NCI-H1436 (cell line): ENCODE data around the gene GRID1.

Experiments
- DNase-seq: peaks from one replicate; lab custom pipeline; 2025; lab: John Stamatoyannopoulos, UW

Gene GRID1

DNA sequence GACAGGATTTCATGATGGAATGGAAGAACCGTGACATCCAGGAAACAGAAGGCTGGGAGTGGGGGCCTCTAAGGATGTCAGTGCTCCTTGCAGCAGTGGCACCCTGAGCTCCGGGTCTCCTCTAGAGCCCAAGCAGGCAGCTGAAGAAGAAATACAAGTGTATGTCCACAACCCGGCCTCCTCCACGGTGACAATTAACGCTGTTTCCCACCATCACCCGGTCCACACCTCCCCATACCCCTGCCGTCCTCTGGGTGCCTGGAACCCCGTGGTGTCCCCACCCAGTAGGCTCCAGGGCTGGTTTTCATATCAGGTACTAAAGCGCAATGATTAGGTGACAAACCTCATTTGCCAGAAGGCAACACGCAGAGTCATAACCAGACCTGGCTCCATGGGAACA, 30.3 kb downstream of the GRID1 start:
- no peak for DNase-seq

DNA sequence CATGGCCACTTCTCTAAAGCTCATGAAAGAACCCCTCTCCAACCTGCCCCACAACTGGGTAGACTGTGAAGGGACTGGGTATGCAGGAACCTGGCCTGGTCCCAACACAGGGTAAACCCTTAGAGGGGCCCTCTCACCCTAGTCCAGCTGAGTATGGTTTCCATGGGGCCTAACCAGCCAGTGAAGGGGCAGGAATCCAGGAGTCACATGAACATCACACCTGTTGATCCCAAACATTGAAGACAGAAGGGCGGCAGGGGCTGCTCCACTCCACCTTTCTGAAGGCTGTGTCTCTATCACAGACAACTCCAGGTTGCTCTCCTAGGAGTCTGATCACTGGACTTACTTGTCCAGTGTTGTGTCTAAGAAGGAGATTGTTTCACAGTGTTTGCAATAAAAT, 30.8 kb downstream of the GRID1 start:
- no peak for DNase-seq

DNA sequence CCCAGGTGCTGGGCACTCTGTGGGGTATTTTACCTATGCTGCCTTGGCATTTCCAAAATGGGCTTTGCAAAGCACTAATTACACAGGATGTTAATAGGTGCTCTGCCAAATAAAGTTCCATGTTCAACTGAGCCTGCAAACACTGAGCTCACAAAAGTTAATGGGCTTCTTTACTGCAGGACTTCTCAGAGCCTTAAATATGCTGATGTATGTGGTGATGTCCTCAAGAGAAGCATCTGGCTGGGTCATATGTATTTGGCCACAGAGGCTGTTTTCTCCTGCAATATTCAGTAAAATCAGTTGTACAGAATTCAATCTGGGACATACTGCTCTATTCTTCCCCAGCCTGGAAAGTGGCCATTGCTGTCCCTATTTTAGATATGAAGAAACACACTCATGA, 31.3 kb downstream of the GRID1 start:
- DNase-seq: no peak

DNA sequence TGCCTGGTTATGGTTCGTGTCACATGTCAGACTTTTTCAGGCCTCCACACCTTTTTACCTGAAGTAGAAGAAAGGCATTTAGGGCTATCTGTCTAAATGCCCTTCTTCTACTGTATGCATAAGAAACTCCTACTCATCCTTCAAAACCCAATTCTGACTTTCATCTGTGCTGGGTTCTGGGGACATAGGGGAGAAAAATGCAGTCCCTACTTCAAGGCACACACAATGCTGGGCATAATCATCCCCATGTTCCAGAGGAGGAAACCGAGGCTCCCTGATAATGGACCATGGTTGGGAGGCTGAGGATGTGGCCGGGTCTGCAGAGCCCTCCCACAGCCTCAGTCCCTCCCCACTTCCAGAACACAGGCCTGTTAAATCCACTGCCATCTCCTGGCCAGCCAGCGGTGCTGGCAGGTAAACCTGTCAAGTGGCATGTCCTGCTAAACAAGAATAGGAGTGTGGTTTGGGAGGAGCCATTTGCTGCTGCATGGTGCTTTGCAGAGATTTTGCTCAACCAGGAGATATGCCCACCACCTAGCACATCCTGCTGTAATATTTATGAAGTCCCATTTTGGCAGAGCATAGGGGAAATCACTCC, 32.0 kb downstream of the GRID1 start:
- DNase-seq: peak; percentile 70

DNA sequence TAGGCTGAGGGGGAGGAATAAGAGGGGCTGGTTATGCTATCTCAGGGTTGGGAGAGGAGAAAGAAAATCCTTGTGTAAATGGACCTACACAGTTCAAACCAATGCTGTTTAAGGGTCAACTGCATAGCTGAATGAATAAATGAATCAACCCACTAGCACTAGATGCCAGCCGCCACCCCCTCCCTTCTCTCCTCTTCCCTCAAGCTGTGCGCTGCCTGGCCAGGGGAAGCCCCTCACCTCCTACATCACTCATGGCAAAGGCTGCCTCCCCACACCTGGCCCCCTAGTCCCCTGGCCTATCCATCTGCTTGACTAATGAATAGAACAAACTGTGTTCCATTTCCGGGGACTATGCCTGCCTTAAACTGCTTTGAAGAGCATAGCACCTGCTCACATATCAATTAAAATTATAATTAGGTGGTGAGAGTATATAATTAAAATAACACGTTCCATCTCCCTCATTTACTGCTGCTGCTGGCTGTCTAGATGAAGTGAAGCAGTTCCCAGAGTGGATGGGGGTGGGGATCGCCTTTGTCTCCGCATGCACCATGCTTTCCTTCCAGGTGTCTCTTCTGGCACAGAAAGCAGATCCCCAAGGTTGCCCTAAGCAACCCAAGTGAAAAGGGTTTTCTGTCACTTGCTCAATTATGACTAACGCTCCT, 32.6 kb downstream of the GRID1 start:
- peak; percentile 100 for DNase-seq

DNA sequence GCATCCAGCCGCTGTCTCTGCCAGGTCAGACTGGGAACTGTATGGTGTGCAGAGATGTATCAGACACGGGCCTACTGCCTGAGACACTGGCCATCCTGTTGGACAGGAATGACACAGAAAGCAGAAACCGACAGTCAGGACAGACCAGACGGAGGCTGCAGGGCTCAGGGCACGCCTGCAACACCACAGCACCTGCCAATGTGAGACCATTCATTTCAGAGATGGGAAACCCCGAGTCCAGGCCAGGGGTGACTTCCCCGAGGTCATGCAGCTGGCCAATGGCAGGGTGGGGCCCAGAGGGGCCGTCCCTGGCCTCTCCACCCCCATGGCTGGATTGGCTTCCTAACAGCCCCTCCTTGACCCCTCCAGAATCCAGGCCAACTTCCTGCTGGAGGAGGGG, 34.7 kb downstream of the GRID1 start:
- no peak for DNase-seq

DNA sequence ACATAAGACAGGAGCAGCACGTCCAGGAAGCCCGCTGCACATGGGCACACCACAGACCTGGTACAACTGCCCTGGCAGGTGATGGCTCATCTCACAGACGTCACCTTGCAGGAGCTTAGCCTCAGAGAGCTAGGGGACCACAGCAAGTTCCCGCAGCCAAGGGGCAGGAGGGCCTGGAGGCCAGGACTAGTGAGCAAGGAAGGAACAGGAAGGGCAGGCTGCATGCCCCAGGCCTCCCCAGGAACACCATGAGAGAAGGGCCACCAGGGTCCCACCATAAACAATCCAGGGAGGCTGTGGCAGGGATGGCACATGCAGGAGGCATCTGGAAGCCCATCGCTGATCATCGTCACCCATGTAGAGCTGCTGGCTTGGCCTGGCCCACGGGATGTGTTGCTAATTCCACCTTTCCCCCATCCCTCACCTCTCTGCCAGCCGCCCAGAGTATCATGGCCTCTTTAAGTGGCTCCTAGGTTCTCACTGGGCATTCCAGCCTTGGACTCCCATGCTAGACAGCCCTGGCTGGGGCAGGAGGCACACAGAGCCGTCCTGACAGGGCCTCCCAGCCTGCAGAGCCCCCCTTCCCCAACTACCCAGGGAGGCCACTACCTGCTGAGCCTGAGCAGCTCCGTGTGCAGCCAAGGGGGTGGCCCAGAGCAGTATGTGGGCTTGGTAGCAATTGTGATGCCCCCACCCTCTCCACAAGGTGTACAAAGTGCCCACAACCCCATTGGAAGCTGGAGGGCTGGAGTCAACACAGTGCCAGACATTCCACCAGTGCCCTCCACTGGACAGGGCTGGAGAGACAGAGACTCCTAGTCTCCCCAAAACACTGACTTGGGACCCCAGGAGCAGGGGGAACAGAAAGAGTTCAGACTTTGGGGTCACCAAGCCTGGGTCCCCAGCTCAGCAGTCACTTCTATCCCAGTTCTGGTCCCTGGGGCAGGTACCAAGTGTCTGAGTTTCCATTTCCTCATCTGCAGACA, 35.5 kb downstream of the GRID1 start:
- DNase-seq: no peak

DNA sequence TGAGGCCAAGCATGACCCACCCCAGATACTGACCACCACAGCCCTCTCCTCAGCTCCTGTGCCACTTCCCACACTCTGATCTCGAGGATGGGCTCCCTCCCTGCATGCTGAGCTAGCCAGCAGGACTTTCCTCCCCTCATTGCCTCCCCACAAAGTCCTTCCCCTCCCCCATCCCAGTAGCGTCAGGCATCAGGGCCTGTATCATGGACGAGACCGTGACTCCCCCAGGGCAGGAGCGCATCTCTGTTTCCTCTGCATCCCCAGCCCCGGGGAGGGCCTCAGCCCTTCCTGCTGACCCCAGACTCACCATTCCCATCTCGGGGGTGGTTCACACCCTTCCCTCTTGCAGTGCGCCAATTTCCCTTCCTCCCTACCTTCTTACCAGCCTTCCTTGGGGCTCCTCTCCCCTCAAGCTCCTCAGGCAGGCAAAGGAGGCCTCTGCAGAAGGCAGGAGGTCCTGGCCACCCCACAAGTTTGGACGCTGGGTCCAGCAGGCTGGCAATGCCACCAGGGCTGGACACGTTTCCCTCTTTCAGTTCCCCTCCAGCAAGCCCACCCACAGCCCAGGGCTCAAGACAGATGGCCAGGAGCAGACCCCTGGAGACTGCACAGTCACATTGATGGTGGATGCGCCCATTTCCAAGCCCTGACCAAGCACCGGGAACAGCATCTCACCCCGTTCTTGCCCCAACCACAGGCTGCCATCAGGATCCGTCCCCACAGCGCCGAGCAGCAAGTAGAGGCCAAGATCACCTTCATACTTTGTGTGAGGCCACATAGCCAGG, 36.5 kb downstream of the GRID1 start:
- no peak for DNase-seq

DNA sequence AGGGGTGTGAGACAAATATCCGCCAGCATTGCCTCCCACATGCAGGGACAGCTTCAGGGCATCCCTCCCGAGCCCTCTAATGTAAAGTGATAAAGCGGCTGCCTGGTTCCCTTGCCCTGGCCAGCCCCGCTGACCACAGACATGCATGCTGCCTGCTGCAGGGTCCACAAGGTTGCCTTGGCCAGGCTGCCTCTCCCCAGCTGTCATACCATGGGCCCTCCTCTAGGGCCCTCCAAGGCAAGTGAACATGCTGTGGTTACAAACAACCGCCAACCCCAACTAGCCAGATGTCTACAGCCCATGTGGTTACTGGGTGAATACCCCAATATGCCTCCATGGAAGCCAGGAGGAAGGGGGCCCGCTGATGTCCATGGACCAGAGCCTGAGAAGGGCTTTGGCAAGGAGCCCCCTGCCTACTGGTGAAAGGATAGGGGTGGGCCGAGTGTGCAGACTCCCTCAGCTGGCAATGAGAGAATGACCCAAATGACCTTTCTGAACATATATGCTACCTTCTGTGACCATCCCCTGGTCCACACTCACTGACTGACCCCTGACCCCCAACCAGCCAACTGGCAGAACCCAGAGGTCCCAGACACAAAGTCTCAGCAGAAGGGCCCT, 37.4 kb downstream of the GRID1 start:
- DNase-seq: no peak

DNA sequence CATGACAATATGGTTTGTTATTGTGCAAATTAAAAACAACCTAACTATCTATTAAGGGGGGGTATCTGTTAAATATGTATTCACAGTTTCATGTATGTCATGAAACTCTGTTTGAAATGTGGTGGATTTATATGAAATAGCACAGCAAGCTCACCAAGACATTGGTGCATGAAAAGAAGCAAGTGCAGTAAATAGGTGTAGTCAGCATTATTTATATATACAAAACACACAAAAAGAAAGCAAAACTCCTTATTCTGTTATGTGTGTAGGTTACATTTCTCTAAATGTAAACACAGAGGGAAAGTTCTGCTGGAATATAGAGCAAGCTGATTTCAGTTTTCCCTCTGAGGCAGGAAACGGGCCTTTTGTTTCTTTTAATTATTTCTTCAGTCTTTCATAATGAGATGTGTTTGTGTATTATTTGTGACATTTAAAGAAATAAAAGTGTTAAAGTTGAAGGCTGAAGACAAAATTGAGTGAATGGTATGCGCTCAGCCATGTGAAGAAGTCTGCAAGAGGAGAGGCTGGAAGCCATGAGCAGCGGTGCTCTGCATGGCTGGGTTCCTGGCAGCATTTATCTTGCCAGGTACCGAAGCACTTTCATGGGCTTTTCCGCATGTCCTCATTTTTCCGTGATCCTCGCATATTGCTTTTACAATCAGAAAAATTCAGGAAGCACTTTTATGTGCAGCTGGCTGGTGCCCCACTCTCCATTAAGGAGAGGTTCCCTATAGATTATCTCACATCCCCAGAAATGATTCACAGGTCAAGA, 38.5 kb downstream of the GRID1 start:
- no peak for DNase-seq

DNA sequence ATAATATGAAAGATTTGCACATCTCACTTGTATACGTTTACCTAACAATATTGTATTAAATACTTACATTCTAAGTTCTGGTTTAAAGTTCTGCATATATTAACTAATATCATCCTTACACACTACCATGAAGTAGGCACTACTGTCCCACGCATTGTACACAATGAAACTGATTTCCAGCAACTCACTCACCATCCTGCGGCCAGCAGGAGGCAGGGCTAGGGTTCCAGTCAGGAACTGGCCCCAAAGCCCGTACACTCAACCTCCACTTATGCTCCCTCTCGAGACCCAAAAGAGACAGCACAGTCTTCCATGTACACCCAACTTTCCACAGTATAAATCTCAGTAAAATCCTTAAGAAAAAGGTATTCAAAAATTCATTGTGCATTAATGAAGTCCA, 41.4 kb downstream of the GRID1 start:
- DNase-seq: no peak

DNA sequence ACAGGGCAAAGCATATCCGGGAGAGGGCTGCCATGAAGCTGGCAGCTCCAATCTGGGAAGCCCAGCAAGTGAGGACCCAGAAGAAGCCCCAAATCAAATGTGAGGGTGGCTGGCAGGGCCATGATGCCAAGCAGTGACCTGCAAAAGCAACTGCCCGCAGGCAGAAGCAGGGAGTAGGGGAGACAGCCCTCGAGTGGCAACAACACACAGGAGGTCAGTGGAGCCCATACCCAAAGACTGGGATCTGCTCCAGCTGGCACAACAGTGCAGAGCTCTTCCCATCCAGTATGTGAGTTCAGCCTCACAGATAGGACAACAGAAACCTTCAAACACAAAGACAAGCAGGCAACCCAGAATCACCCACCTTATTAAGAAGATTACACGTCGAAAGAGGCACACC, 45.0 kb downstream of the GRID1 start:
- no peak for DNase-seq

DNA sequence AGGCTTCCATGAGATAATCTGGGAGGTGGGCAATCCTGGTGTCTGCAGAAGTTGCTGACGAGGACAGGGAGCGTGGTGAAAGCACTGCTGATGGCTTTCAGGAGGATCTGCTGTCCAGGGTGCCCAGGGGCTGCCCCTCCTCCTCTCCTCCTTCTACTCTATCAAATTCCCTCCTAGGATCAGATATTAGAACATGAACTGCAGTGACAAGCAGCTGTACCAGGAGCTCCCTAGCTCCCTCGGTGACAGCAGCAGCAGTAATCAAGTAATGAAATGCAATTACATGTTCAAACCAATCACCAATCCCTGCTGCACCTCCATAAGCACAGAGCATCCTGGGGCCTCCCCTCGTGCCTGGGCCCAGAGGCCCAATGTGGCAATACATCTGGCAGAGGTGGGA, 46.9 kb downstream of the GRID1 start:
- DNase-seq: no peak

DNA sequence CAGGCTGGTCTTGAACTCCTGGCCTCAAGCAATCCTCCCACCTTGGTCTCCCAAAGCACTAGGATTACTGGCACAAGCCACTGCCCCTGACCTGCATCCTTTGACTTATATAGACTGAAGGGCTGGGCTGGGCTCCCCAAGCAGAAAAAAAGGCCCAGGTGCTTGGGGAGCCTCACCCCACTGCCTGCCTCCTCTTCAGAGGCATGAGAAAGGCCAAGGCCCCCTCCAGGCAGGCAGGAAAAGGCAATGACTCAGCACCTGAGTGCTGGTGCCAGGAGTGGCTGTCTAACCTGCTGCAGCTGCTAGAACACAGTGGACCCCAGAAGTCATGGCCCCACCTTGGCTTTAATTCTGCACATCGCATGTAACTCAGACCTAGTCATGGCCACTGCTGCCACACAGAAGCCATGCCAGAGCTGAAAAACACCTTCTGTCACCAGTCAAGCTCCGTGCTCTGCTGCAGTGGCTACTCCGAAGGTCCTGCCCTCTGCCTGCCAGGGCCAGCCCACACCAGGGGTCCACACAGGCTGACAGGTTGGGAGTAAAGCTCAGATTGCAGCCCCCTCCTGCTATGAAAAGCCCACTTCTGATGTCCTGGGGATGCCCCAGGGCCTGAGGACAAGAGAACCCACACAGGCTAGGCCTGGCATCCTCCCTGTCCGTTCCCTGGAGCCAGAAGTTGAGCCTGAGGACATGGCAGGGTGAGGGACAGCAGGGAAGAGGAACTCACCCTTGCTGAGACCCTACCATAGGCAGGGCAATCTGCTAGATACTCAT, 48.5 kb downstream of the GRID1 start:
- DNase-seq: no peak

DNA sequence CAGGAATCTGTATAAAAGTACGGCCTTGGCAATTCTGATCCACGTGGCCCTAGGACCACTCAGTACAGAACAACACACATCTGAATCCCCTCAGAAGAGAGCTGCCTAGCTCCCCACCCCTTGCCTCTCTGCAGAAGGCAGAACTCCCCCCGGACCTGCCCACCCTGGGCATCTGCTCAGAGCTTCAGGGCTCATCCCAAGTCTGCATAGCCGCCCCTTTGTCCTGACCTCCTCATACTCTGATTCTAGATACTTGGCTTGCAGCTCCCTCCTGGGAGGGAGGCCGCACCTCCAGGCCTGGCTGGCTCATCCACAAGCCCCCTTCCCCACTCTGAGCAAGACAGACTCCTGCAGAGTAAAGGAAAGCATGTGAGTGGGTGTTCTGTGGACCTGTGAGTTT, 49.6 kb downstream of the GRID1 start:
- no peak for DNase-seq

DNA sequence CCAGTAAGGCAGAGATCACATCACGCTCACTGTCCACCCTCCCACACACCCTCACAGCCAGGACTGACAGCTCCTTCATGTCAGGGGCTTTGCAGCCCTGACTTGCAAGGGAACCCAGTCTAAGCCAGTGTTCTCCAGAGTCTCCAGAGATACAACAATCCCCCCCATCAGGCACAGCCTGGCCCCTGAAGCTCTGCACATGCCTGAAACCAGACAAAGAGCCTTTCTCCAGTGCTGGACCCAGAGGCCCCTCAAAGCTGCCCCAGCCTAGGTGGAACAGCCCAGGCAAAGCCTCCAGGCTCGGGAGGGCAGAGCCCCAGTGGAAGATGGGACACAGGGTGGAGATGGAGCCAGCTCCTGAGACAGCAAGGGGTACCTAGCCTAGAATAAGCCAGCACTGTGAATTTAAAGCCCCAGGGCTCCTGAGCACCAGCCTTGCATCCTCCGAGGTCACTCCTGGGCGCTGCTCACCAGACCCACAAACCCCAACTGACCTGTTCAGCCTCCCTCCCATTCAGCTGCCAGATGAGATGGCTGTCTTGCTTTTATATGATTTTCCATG, 50.2 kb downstream of the GRID1 start:
- DNase-seq: no peak

DNA sequence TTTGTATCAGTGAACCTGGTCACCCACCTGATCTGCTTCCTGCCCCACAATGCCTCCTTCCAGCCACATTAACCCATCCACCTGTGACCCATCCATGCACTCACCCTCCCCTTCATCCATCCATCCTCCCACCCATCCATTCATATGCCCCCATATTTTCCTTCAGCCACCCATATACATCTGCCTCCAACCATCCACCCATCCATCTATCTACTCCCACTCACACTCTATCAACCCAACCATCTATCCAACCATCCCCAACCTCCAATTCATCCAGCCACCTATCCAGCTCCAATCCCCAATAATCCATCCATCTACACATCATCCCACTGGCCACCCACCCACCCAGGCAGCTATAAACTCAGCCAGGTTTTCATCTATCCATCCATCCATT, 51.0 kb downstream of the GRID1 start:
- DNase-seq: no peak

DNA sequence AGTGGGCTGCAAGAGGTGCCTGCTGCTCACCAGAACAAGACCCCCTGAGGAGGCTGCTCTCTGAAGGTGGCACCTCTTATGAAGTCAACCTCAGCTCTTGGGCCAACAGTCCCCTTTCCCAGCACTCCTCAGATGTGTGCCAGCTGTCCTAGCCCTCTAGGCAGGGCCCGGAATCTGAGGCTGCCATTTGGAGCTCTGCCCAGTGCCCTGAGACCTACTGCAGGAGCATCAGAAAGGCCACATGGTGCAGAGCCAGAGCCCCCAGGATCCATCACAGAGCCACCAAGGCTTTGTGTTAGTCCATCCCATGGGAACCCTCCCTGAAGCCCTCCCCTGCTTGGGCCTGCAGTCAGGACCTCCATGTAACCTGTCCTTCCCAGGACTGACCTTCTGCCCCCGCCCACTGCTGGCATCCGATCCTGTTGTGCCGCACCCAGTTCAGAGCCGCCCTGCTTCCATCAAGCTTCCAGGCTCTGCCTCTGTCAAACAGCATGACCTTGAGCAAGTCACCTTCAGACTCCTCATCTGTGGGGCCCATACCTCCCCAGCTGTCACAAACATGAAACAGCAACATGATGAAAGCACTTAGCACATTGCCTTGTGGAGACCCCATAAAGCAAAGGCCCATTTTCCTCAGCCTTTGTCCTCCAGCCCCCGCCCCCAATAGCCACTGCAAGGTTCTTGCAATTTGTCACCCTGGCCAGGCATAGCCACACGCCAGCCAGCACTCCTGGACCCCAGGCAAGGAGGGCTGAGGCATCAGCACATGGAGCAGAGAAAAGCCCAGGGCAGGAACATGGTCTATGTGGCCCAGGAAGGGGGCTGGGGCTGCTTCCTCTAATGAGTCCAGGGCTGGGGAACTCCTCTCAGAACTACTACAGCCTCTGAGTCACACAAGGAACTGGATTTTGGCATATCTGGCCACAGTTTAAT, 51.7 kb downstream of the GRID1 start:
- no peak for DNase-seq

DNA sequence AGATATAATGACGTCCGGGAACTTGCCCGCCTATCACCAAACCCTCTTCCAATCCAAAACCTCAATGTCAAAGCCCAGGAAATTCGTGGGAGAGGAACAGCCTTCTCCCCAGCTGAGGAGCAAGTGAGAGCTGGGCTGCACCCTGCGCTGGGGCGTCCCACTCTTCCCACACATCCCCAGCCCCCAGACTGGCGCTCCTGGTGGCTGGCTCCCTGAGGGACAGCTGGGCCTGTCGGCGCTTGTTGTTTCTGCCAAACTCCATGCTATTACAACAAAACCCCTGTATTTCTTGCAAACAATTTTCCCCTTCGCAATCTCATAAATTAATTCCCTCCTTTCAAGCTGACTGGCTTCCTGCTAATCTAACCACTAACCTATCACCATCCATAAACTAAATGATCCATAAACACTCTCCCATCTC, 53.0 kb downstream of the GRID1 start:
- no peak for DNase-seq
